Globus pallidus (tissue), 1 donor: ENCODE data around the gene PYY.
A peak's percentile ranks its signal among the peaks of the same experiment; 100 is the strongest.
"Not testable (repeated sequence)": the region's sequence is repeated elsewhere in the genome, so short reads cannot be mapped to it uniquely, and the experiment has no call there.

Source experiments
- DNase-seq: peaks from one replicate; pipeline ENCODE4 v3.0.0-alpha.2; 2015; ENCODE audit warnings: low spot score

Gene PYY

GRCh38 chr17:43953746-43954145 lies at the start of gene PYY:
Gene PYY (minus strand): TSS chr17:43953940. CDS start chr17:43953483, 457 bp downstream.
- DNase-seq: no peak

DNA sequence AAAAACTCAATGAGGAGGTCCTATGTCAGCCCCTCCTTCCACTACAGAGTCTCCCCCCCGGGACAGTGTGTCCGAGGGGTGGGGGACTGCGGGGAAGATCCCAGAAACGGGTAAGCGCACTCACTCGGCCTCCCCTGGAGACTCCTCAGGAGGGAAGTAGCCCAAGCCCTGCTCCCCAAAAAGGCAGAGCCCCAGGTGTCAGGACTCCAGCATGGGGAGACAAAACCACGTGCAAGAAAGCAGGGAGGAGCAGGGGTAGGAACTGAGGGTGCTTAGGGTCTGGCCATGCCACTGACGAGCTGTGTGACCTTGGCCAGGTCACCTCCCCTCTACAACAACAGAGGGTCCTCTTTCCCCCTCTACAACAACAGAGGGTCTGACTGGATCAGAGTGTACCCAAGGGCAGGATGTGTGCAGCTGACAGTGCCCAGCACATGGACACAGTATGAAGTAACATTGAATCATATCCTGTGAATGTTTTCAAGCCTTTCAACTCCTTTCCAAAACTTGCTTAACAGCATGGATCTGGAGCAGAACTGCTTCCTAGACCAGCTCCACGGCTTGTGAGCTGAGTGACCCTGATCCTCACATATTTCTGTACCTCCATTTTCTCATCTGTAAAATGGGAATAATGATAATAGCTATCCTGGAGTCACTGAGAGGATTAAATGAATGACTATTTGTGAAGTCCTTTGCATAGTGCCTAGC lies 48.6 kb upstream of the PYY start:
- no peak for DNase-seq

DNA sequence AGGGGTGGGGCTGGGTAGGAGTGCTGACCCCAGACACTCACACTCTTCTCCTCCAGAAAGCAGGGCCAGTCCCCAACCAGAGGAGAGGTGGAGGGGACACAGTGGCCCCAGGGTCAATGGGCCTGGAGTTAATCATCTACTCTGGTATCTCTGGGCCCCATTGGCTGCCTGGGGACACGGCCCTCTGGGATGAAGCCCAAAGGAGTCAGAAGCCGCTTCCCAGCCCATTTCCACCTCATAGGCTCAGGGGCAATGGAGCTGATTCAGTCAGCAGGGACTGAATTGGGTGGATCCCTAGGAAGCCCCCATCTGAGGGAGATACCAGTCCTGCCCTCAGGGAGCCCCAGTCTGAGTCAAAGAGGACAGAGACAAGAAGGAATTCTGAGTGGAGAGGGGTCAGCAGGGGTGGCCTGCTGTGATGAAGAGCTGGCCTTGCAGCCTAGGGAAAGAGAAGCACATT lies 47.8 kb upstream of the PYY start:
- no peak for DNase-seq

GRCh38 chr17:44000871-44001460 lies 47.2 kb upstream of the PYY start:
- no peak for DNase-seq

- no peak for DNase-seq
Measured at GRCh38 chr17:44000141-44000860, 46.6 kb upstream of the PYY start.

GRCh38 chr17:43999024-43999423 lies 45.3 kb upstream of the PYY start:
- DNase-seq: no peak

DNA sequence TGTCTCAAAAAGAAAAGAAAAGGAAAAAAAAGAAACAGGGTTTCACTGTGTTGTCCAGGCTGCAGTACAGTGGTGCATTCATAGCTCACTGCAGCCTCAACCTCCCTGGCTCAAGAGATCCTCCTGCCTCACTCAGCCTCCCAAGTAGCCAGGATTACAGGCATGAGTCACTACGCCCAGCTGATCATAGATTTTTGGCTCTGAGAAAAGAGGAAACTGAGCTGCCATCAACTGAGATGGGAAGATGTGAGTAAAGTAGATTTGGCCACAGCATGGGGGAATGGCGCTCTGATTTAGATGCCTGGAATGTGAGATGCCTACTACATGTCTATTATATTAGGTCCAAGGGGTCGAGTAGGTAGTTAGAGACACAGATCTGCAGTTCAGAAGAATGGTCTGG lies 44.8 kb upstream of the PYY start:
- DNase-seq: no peak

GRCh38 chr17:43997180-43997579 lies 43.4 kb upstream of the PYY start:
- DNase-seq: not testable (repeated sequence)

- DNase-seq: no peak
Measured at GRCh38 chr17:43995150-43995471, 41.4 kb upstream of the PYY start.

DNA sequence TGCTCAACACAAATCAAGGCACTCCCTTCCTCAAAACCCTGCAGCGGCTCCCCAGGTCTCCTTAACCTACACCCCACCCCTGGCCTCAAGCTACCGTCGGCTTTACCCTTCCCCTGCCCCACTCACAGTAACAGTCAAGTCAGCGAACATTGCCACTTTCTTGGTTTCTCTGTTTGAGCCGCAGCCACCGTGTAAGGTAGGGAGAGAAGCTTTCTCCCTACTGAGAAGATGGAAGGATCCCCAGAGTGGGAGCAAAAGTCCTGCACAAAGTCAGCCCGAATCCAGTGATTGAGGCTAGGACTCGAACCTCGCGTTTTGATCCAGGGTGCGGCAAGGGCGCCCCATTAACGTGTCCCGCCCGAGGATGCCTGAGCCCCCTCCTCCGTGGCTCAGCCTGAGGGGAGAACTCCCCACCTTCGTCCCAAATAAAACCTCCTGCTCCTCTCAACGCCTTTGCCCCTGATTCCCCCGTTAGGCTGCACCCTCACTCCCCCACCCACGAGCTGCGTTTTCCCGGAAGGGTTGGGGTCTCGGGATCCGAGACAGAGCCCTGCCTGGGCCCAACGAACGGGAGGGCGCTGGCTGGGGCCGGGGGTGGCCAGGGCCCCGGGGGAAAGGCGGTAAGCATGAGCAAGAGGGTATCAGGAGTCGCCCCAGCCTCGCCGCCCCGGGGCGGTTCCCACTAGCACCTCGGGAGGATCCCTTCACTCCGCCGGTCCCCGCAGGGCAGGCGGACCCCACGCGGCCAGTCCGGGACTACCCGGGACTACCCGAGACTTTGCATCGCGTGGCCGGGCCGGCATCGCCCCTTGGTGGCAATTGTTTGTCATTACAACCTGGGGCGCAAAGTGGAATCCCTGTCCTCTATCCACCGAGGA lies 40.8 kb upstream of the PYY start:
- peak; percentile 39 for DNase-seq

- no peak for DNase-seq
Measured at GRCh38 chr17:43992641-43993040, 38.9 kb upstream of the PYY start.

- DNase-seq: no peak
Measured at GRCh38 chr17:43988301-43988700, 34.6 kb upstream of the PYY start.

- DNase-seq: no peak
Measured at GRCh38 chr17:43987131-43988021, 33.6 kb upstream of the PYY start.

DNA sequence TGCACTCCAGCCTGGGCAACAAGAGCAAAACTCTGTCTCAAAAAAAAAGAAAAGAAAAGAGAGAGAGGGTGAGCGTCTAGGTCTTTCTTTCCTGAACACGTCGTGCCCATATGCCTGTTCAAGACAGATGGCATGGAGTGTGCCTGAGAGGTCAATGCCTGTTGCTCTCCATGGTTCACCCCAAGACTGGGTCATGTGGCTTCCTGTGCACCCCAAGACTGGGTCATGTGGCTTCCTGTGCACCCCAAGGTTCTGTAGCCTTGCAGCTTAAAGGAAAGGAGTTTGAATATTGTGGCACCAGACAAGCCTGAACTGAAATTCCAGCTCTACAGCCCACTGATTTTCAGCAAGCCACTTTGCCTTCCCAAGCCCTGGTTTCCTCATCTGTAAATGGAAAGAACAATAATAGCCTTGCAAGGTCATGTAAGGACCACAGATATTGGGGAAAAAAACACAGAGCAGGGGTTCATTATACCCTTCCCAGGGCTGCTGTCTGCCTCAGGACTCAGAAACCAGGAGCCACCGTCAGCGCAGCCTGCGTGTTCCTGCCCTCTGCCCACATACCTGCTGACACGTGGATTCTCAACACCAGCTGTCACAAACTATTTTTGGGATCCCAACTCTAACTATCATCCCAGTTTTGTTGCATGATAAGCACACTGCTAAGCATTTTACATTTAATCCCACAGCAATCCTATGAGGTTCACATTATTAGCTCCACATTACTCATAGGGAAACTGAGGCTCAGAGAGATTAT lies 32.7 kb upstream of the PYY start:
- no peak for DNase-seq

DNA sequence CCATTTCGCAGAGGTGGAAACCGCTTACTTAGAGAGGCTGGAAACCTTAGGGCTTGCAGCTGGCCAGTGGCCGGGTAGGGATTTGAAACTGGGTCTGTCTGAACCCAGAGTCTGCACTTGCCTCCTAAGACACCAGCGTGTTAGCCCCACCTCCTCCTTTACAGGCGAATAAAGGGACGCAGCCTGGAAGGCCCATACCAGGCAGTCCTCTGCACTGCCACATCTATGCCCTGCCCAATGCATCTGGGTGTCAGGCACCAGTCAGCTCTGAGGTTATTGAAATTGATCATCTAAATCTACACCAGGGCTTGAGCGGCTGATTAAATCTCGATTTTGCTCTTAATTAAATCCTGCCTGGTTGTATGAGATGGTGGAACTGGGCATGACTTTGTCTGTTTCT lies 30.8 kb upstream of the PYY start:
- DNase-seq: no peak

DNA sequence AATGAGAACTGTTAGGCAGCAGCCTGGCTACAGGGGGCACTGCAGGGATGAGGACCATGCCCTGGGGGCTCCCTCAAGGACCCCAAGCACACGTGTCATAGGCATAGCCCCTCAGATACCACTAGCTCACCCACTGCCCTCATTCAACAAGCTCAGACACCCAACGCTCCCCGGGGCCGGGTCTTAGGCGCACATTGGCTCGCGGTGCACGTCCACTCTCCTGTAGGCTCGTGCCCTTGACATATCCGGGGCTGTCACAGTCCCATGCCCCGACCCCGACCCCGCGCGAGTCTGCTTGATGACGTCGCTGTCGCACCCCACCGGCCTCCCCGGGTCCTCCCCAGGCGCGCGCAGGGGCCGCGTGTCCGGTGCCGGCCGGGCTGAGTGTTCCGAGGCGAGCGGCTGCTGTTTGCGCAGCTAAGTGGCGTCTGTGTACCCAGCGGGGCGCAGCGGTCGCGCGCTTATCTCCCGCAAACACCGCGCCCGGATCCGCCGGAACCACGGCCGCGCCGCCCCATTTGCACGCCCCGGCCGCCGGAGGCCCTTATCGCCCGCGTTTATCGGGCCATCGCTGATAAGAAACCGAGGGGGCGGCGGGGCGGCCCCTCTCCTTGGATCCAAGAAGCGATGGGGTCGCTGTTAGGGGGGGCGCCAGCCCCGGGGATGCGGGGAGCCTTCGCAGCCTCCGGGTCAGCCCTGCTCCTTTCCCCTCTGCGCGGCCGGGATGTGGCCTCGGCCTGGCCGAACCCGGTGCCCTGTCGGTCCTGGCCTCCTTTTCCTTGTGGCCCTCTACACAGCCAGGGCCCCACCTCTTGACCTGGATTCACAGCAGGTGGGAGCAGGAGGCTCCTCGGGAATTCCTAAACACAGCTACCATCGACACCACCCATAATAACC lies 30.0 kb upstream of the PYY start:
- no peak for DNase-seq

GRCh38 chr17:43983196-43983514 lies 29.4 kb upstream of the PYY start:
- no peak for DNase-seq

DNA sequence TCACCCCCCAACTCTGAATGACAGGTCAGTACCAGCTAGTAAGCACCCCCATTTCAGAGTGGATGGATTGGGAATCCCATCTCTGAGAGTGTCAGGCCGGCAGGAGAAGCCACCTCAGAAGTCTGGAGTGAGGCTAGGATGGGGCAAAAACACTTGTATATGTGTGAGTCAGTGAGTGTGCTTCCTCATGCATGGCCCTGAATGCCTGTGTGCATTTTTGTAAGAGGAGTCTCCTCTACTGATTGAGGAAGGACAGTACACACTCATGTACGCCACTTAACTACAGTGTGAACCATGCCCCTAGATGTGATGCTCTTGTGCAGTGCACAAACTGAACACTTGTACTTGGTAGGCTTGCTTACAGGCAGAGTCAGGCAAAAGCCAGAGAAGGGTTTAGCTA lies 28.4 kb upstream of the PYY start:
- DNase-seq: no peak

DNA sequence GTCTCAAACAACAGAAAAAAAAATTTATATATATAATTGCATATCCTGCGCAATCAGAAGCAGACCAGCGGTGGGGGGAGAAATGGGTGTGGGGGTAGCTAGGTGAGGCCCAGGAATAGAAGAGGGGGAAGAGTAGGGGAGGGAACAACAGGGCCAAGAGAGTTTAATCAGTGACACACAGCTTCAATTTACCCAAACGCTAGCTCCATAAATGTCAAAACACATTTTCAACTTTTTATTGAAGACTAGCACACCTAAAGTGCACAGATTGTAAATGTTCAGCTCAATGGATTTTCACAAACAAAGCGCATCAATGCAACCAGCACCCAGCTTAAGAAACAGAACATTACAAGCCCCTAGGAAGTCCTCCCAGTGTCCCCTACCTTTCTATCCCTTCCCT lies 25.9 kb upstream of the PYY start:
- no peak for DNase-seq

DNA sequence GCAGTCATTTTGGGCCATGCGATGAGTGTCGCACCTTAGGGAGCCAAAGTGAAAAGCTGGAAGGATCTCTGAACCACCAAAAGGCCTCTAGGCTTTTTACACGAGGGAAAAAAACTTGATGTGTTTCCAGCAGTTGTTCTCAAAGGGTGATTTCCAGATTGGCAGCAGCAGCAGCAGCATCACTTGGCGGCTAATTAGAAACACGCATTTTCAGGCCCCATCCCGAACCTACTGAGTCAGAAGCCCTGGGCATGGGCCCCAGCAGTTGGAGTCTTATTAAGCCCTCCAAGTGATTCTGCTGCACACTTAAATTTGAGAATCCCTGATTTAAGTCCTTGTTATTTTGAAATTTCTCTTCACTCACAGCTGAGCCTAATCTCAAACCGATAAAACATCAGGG lies 25.3 kb upstream of the PYY start:
- DNase-seq: no peak
